SH-SY5Y (cell line): ENCODE results near the gene ARHGAP26.

ENCODE experiments used
- GATA2 ChIP-seq: IDR thresholded peaks from 2 replicates; pipeline ENCODE4 v1.6.1; 2011; ENCODE audit warnings: mild to moderate bottlenecking, low read depth, low read length
- GATA3 ChIP-seq: IDR thresholded peaks from 2 replicates; pipeline ENCODE4 v1.6.1; 2011; ENCODE audit warnings: low read depth, mild to moderate bottlenecking, low read length, moderate library complexity

DNA sequence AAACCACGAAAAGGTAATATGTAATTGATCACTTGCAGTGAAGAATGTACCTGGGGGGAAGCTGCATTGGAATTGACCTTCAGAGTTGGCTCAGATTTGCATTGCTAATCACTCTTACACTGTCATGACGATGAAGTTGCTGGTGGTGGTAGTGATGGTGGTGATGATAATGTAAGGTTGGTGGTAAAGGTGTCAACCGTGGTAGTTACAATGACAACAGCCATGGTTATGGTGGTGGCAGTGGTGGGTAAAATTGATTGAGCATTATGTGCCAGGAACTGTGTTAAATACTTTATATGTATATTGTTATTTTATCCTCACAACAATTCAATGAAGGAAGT is 350.9 kb downstream of the ARHGAP26 start:
- TF ChIP-seq GATA2: no peak
- TF ChIP-seq GATA3: no peak
